HG03571 (cell line): ENCODE results near the gene ANKRD12.
"Not testable (repeated sequence)": the region's sequence is repeated elsewhere in the genome, so short reads cannot be mapped to it uniquely, and the experiment has no call there.

ENCODE experiments used
- ATAC-seq: cut with Tn5 transposase; IDR thresholded peaks from one replicate; pipeline ENCODE4 v1.9.1; 2021; ENCODE audit not compliant: unreplicated experiment

Gene ANKRD12

DNA sequence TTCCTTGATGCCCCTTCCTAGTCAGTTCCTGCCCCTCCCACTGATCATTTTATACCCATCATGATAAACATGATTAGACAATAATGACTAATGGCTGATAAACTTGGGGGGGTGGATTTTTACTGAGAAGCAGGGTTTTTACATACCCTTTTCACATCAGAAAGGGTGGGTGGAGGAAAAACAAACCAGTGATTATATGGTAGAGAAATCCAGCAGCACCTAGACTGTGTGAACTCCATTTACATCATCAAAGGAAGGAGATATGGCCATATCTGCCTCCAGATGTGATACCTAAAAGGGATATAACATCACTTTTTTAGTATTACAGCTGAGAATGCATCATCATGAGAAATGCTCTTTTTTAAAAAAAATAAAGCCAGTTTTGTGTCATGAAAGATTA lies 89.9 kb downstream of the ANKRD12 start:
- no peak for ATAC-seq

DNA sequence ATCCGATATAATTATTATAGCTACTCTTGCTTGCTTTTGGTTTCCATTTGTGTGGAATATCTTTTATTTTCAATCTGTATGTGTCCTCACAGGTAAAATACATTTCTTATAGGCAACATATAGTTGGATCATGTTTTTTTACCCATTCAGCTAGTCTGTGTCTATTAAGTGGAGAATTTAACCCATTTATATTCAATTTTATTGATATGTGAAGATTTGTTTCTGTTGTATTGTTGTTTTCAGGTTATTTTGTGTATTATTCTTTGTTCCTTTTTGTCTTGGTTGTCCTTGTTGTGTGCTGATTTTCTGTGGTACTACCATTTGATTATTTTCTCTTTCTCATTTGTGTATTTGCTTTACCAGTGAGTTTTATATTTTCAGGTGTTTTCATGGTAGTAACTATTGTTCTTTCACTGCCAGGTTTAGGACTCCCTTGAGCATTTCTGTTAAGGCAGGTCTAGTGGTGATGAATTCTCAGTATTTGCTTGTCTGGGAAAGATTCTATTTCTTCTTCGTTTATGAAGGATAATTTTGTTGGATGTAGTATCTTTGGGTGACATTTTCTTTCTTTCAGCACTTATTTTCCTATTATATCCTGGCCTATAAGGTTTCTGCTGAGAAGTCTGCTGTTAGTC lies 95.4 kb downstream of the ANKRD12 start:
- no peak for ATAC-seq

DNA sequence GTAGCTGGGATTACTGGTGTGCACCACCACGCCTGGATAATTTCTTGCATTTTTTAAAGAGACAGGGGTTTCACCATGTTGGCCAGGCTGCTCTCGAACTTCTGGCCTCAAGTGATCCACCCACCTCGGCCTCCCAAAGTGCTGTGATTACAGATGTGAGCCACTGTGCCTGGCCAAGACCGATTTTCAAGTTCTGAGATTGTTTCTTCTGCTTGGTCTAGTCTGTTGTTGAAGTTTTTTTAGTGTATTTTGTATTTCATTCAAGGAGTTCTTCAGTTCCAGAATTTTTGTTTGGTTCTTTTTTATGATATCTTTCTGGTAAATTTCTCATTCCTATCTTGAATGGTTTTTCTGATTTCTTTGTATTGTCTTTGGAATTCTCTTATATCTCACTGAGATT lies 96.4 kb downstream of the ANKRD12 start:
- no peak for ATAC-seq

DNA sequence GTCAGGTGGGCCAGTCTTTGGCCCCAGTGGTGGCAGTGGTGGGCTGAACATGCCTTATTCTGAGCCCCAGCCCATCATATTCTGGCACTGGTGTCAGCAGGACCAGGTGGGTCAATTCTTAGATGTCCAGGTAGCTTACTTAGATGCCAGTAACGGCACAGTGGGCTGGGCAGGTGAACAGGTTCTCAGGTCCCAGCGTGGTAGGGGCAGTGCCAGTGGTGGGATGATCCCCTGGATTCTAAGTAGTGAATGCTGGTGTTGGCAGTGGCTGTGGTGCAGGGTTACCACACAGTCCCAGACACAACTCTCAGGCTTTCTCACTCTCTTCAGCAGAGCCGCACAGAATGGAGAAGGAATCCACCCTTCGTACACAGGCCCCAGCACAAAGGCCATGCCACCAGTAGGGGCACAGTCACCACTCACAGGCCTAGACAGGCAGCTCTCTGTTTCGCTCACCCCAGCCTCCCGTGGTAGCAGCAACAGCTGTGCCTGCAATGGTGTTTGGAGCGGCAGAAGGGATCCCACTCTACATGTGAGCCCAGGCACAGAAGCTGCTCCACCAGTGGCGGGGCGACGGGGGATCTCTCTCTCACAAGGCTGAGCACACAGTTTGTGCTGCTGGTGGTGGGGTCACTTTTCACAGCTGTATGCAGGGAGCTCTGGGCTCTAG lies 97.3 kb downstream of the ANKRD12 start:
- no peak for ATAC-seq

DNA sequence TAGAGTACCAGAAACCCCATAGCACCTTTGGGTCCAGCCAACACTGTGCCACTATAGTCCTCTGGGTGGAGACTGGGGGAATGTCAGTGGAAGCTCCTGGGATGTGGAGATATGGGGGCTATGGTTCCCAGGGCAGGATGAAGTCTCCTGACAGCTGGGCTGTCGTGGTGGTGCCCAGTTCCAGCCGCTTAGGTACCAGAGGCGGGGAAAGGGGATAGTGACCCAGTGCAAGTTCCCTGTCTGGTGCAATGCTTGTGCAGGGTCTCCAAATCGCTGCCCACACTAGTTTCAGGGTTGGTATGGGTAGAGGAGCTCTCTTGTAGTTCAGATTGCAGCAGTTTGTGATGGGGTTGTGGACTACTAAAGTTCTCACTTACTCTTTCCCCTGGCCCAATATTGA lies 97.9 kb downstream of the ANKRD12 start:
- ATAC-seq = no peak

DNA sequence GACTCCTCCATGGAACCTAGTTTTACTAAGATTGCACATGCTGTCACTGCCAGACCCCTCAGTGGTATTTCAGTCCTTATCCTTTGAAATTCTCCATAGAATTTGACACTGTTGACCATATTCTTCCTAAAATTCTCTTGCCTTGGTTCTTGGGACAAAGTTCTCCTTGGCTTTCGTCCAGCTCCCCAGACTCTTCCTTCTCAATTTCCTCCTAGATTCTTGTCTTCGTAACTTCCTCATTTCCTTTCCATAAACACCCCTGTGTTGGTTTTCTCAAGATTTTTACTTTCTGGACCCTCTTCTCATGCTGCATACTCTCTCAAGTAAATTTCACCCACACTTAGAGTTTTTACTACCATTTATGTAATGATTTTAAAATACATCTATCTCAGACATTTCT lies 101.4 kb downstream of the ANKRD12 start:
- ATAC-seq = no peak

DNA sequence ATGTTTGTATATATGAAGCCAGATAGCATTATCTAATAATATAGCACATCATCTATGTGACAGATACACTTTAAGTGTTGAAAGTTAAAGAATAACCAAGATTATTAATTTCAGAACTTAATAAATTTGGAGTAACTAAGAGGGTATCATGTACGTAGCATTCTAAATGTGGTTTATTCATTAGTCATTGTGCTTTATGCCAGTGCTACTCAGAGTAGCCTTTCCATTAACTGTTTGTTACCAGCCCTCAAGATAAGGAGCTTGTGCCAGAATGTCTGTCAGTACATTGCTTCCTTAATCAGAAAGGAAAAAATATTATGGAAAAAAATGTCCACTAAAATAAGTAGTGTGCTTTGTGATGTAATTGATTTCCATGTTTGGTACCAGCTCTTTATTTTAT lies 103.1 kb downstream of the ANKRD12 start:
- no peak for ATAC-seq

DNA sequence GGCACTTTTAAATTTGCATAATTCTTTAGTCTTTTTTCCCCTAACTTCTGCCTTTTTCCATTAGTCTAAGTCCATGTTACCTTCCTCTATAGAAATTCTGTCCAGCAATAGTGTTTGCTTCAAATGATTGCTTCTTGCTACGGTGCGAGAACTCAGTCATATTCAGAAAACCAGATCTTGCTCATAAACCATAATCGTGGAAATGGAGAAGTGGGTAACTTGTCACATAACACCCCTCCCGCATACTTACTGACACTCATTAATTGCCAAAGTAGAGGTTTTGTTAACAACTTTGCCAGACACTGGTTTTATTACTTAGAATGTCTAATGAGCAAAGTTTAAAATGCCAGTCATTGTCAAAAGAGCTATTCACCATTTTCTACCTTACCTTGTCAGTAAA lies 103.7 kb downstream of the ANKRD12 start:
- no peak for ATAC-seq

DNA sequence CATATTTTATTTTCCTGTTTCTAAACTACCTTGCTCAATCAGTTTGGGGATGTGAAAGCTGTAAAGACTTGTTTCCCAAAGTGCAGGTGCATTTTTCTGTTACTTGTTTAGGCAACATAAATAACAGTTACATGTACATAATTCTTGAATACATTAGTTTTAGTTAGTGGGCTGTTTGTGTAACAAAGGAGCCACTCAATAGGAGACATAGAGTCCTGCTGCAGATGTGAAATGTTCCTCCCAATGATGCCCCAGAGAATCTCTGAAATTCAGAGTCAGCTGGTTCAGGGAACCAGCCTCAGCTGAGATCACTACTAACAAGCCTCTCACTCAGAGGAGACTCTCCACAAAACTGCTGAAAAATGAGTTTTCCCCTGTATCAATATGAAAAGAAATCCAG lies 106.4 kb downstream of the ANKRD12 start:
- ATAC-seq = no peak

DNA sequence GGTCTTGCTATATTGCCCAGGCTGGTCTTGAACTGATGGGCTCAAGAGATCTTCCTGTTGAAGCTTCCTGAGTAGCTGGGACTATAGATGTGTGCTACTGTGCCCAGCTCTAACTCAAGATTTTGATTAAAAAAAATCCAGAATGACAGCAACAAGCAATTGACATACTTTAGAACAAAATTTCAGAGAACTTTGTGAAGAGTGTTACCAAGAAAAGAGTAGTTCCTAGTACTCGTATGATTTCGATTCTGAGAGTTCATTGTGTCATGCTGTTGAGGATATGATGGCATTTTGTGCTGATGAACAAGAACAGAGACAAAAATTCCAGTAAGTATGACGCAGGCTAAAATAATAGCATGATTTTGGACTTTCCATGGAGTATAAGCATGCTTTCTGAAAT lies 107.8 kb downstream of the ANKRD12 start:
- ATAC-seq = no peak

DNA sequence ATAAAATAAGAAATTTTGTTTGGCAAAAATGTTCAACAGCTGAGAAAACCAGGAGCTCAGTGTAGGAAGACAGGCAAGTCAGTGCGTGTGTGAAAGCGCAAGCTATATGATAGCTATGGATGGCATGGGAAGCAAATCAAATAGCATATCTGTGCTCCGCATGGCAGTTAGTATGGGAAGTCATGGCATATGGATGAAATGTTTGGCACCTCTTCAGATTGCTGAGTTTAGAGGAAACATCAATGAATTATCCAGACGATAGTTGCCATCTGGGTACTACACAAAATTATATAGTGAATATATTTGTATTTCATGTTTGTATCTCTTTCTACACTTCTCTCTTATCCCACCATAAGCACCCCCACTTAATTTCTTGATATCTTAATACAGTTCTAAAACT lies 112.1 kb downstream of the ANKRD12 start:
- no peak for ATAC-seq

DNA sequence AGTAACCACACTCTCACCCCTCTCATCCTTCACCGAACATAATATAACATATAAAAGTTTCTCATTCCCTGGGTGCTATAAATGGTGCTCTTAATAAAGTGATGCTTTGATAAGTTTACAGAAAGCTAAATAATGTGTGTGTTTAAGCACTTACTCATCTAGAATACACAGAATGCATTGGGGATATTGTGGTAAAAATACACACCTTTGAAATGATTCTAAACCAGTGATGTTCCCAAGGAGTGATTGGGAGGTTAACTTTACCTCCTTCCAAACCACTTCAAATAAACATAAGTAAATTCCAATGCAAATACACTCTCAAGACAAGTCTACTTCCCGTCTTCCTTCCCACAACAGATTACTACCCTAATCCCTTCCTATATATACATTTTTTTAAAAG lies 112.7 kb downstream of the ANKRD12 start:
- ATAC-seq = no peak

DNA sequence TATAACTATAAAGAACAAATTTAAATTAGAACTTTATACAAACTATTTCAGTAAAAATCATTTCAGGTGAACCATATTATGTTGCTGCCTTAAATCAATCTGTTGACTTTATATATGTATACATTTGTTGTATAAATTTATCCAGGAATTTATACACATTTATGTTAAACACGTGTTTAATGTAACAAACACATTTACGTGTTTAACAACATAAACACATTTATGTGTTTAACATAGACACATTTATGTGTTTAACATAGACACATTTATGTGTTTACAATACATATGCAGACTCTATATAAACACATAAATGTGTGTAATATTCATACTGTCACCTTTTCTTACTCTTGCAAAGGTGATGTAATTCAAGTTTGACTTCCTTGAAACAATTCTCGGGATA lies 122.6 kb downstream of the ANKRD12 start:
- no peak for ATAC-seq

DNA sequence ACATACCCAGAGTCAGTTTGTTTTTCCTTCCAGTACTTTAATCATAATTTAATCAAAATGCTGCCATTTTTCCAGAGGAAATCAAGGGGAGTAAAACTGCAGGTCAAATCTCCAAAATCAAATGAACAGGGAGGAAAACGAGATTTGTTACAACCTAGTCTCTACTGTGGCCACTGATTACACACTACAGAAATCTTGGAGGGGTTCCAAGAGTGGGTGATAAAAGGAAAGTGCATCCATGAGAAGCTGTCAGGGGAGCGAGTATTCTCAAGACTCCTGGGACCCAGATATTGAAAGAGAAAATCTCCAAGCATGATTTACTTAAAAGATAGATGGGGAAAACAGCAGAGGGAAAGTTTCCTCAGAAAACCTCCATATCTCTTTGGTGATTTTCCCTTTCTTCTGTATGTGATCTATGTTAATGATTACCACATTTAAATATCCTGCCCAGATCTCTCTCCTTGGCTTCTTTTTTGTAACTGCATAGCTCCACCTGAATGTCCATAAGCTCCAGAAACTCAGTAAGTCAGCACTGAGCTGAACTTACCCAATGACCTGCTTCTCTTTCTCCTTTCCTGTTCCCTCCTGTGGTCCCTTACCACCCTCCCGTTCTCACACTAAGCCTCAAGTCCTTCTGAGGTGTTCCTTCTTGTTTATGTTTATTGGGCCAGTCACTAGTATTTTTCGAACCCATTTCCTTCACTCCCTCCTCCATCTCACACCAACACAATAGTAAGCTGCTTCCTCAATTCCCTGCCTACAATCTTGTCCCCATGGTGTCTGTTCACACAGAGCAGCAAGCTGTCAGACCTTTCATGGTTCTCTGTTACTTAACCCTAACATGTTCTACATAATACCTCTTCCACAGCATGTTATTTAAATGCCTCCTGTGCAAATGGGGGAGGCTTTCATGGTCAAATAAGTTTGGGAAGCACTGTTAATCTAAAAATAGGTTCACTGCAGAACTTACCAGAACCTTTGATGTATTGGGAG lies 124.1 kb downstream of the ANKRD12 start:
- no peak for ATAC-seq

DNA sequence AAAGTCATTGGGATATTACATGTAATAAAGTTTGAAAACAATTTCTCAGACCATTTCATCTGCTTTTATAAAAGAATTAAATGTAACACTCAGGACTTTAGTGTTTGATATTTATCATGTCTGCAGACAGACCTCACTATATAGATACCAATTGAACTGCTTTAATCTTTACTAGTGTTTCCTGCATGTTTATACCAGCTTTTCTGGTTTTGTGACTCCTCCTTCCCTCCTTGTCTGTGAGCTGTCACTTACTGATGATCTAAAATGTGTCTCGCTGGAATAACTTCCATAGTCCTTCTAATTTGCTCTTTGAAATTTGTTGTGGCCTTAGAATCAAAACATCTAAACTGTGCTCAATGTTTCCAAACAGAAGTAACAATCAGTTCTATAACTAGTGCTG lies 126.7 kb downstream of the ANKRD12 start:
- no peak for ATAC-seq

DNA sequence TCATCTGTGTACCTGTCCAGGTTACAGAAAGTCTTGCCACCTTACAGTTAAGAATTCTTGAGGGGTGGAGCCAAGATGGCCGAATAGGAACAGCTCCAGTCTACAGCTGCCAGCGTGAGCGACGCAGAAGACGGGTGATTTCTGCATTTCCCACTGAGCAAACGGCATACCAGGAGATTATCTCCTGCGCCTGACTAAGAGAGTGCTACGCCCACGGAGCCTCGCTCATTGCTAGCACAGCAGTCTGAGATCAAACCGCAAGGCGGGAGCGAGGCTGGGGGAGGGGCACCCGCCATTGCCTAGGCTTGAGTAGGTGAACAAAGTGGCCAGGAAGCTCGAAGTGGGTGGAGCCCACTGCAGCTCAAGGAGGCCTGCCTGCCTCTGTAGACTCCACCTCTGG lies 128.2 kb downstream of the ANKRD12 start:
- not testable (repeated sequence) for ATAC-seq

DNA sequence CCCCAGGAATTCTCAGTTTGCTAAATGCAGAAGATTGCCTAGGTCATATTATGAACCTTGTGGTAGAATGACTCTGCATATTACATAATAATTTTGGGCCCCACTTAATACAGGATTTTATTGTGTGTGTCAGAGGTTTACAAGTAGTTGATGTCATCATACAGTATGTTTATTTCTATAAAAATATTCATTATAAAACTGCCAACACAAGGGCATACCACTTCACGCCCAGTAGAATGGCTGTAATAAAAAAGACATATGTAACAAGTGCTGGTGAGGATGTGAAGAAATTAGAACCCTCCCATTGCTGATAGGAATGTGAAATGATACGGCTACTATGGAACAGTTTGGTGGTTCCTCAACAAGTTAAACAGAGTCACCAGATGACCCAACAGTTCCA lies 136.6 kb downstream of the ANKRD12 start:
- no peak for ATAC-seq

DNA sequence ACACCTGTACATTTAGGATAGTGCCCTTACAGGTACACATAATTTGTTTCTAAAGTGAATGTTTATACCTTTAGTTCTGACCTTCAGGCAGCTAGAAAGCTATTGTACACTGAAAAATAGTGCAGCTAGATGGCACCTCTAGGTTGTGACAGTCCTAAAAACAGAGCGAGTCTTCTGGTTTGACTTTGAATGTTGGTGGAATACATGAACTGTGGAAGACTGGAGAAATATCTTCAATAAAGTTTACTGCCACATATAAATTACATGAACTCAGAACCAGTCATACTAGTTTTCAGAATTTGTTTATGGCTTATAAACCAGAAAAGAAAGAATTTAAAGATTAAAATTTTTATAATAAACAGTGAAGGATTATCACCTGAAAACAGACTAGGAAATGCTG lies 139.3 kb downstream of the ANKRD12 start:
- ATAC-seq = no peak

DNA sequence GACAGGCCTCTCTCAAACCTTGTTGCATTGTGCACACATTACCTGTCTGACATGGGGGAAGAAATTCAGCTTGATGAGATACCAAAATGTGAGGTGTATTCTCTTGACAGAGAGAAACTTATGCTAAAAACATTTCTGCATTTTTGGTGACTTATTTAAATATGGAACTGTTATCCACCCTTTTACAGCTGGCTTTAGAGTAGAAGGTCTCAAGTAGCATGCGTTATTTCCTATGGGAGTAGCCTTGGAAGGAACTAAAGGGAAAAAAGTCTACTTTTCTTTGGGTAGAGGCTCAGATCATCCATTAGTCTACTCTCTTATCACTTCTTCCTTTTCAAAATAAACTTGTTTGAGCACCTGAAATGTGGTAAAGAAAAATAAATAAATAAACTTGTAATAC lies 141.4 kb downstream of the ANKRD12 start:
- no peak for ATAC-seq

DNA sequence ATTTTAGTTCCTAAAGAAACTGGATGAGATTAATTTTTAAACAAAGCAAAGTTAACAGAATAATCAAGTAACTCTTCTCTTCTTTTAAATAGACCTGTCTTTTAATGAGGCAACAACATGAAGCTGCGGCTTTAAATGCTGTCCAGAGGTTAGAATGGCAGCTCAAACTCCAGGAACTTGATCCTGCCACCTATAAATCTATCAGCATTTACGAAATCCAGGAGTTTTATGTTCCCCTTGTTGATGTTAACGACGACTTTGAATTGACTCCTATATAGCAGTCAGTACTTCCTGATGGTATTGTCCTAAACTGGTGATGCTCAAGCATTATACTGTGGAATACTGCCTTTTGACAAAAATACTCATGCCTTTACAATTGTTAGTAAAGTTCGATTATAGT lies 144.3 kb downstream of the ANKRD12 start:
- no peak for ATAC-seq

DNA sequence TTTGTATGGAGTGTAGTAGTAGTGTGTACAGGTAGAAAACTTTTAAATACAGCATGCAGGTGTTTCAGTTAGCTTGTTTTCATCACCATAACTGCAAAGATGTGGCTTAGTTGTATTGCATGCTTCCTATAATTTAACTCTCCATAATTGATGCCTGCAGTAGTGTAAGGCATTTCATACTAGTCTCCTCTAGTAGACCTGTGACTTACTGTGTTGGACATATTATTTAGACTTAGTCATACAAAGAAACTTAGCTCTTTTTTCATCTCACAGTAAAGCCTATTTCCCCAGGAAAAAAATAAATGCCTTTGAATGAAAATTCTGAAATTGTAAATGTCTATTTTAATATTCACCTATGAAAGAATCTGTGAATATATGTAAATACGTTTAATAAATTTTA lies 145.2 kb downstream of the ANKRD12 start:
- no peak for ATAC-seq

DNA sequence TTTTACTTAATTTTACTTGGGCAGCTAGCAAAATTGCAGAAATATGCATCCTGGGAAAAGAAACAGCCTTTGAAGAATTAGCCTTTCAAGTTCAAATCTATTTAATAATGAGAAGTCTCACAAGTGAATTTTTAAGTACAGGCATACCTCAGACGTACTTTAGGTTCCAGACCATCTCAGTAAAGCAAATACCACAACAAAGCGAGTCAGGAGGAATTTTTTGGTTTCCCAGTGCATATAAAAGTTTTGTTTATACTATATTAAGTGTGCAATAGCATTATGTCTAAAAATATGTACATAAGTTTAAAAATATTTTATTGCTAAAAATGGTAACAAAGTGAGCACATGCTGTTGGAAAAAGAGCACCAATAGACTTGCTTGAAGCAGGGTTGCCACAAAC lies 147.2 kb downstream of the ANKRD12 start:
- no peak for ATAC-seq
